RWPE1 (cell line): ENCODE measurements around the gene DKK2.

ENCODE experiments used
- CTCF ChIA-PET: fragments of 350-600 bp; sonication (Branson Sonifier 250); formaldehyde crosslinking; extraction: SDS; loops from one replicate; lab custom pipeline; 2021; lab: Yijun Ruan, JAX
- POLR2A ChIA-PET: fragments of 400-600 bp; formaldehyde crosslinking; extraction: SDS; loops from one replicate; lab custom pipeline; 2020; ENCODE audit warnings: antibody characterized with exemption; ENCODE audit not compliant: low non-redundant PET; lab: Yijun Ruan, JAX
- DNase-seq: peaks from one replicate; pipeline ENCODE4 v3.0.0; 2012; ENCODE audit warnings: low spot score
- H3K27ac ChIP-seq: fragments of 450-650 bp; 2 replicates; pipeline ENCODE4 v1.5.1; 2017
- TF ChIP-seq, protein P1 (sequence below): fragments of 450-650 bp; conservative IDR thresholded peaks from 2 replicates; pipeline ENCODE4 v1.5.1; 2017; ENCODE audit warnings: low read depth, mild to moderate bottlenecking

DKK2 gene

DNA sequence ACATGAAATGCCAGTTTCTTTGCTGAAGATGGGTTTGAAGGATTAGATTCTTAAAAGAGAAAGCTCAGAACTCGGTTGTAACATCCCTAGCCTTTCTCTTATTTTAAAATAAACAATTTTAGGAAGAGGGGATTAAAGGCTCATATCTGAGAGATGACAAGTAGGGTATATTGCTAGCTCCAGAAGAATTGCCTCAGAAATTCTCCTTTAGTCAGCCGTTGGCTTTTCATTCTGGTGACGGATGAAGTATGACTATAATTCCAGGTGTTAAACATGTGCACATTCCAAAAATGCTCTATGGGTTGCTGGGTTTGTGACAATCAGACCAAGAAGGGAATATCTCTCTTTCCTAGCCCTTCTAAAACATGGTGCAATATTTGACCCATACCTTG is 17.8 kb downstream of the DKK2 start:
- DNase-seq, result no peak
- POLR2A ChIA-PET, result no interaction called here
- CTCF ChIA-PET, result no interaction called here
- H3K27ac ChIP-seq, result no peak overlapping the region
- TF ChIP-seq, protein P1, sequence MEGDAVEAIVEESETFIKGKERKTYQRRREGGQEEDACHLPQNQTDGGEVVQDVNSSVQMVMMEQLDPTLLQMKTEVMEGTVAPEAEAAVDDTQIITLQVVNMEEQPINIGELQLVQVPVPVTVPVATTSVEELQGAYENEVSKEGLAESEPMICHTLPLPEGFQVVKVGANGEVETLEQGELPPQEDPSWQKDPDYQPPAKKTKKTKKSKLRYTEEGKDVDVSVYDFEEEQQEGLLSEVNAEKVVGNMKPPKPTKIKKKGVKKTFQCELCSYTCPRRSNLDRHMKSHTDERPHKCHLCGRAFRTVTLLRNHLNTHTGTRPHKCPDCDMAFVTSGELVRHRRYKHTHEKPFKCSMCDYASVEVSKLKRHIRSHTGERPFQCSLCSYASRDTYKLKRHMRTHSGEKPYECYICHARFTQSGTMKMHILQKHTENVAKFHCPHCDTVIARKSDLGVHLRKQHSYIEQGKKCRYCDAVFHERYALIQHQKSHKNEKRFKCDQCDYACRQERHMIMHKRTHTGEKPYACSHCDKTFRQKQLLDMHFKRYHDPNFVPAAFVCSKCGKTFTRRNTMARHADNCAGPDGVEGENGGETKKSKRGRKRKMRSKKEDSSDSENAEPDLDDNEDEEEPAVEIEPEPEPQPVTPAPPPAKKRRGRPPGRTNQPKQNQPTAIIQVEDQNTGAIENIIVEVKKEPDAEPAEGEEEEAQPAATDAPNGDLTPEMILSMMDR, result no peak

DNA sequence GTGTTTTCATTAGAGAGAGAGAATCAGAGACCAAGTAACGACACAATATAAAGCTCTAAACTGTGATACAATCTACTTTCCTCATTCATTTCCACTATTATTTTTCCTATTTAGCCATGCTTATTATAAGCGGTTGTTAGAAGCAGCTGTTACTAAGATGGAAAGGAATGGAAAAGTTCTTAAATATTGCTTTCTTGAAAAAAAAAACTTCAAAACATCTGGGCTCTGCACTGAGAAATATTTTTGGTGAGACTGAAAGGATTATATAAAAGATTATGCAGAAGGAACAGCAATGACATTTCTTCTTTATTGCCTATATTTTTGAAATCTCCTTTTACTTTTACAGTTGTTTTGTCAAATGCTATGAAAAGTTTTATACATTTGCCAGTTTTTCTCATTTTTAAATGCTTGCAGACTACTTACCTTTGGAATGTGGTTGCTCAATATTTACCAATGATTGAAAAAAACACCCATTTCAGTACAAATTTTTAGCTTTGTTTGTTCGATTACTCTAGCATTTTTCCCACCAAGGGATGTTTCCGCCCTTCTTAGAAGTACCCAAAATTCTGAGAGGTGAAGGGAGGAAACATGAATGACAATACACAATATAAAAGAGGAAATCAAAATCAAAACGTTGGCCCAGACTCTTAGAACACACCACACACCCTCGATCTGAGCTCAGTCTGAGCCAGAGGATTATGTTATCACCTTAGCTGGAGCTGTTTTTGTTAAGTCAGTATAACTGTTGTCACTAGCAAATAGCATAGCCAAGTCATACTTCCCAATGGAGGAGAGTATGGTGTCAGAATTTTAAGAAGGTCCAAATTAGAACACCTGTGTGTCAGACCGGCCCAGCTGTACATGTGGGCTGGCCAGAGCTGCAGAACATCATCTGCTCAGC is 18.4 kb downstream of the DKK2 start:
- POLR2A ChIA-PET, result no interaction called here

DNA sequence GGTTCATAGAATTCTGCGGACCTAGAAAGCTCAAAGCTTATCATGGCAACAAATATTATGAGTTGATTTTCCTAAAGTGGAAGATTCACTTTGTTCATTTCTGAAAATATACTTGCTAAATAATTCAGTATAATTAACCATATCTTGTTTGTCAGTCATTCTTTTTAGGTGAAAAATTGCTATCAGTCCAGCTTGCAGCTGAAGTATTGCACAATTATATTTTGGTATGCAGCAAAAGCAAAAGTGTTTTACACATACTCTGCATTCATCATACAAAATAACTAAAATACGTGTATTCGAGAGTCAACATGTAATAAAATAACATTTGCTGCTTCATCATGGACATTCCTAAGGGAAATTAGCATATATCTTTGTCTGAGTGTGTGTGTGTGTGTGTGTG is 24.8 kb downstream of the DKK2 start:
- no peak overlapping the region for H3K27ac ChIP-seq
- DNase-seq, result no peak
- POLR2A ChIA-PET, result no interaction called here
- CTCF ChIA-PET, result interaction anchor here (0.7 kb wide), 1 partner anchor 13 kb away, joined by 3 read pairs; no protein-coding TSS in a partner anchor
- TF ChIP-seq, protein P1, result no peak

More for the DNA sequence above, 18.4 kb downstream of the DKK2 start:
- CTCF ChIA-PET, result no interaction called here
- H3K27ac ChIP-seq, result no peak overlapping the region
- TF ChIP-seq, protein P1, result no peak
- no peak for DNase-seq

DNA sequence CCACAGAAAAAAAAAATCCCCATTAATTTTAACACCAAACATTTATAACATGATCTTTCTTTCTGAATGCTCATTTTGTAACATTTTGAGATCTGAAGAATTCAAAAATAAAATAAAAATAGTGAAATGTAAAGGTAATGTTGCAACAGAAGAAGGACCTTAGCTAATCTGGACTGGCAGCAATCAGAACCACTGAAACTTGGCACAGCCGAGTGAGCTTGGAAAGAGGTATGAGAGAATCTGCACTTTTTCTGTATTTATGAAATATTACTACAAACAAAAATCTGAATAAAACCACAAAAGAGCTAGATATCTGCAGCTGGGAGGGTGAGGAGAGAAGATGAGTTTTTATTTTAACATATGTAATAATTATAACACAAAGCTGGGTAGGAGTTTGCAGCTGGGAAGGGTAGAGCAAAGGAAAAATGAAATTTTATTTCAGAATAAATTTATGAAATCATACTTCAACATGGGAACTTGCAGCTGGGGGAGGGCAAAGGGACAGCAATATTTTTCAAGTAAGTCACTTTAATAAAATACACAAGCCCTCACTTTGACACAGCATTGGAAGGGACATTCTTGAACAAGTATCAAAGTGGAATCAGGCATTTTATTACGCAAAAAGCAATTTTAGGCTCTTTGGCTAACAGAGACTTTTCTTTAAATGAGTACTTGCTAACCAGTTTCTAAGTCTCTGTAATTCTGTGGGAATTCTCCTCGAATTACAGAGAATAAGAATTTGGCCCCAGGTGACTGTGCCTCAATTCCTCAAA is 26.7 kb downstream of the DKK2 start:
- CTCF ChIA-PET, result interaction anchor here (0.7 kb wide), 1 partner anchor 92 kb away, joined by 3 read pairs; no protein-coding TSS in a partner anchor
- DNase-seq, result no peak
- POLR2A ChIA-PET, result no interaction called here
- no peak overlapping the region for H3K27ac ChIP-seq
- TF ChIP-seq, protein P1, result no peak

DNA sequence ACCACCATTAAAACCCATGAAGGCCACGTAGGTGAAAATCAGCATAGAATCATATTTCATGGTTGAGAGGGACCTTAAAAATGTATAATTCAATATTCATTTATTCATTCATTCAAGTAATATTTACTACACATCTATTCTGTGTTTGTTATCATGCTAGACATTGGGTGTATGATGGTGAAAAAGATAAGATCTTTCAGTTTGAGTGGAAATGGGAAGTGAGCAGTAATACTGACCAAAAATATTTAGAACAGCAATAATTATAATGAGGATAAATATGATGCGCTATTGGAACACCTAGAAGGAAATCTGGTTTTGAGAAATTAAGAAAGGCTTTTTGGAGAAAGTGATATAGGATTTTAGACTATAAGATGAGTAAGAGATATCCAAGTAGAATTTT is 28.0 kb downstream of the DKK2 start:
- DNase-seq, result no peak
- CTCF ChIA-PET, result interaction anchor here (0.6 kb wide), 1 partner anchor 372 kb away, joined by 3 read pairs; no protein-coding TSS in a partner anchor
- POLR2A ChIA-PET, result no interaction called here

DNA sequence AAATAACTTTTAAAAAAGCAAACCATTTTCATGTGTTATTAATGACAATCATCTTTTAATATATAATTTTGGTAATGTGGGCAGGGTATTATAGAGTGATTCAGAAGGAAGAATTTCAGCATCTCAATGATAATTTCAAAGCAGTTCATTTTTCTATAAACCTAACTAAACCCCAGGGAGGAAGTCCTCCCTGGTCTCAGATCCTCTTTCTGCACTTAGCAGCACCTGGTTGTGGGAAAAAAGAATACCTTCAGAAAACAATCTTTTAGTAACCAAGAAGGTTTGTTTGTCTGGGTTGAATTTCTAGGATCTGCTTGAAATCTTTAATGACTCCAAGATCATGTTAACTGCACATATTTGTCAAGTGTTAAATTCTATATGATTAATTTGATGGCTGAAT is 29.9 kb downstream of the DKK2 start:
- CTCF ChIA-PET, result interaction anchor here (0.7 kb wide), 1 partner anchor 582 kb away, joined by 3 read pairs; no protein-coding TSS in a partner anchor
- no peak overlapping the region for H3K27ac ChIP-seq
- TF ChIP-seq, protein P1, result no peak
- POLR2A ChIA-PET, result no interaction called here
- no peak for DNase-seq

More for the DNA sequence above, 28.0 kb downstream of the DKK2 start:
- TF ChIP-seq, protein P1, result no peak
- H3K27ac ChIP-seq, result no peak overlapping the region
